DND-41 (cell line): ENCODE results near the gene OXGR1.

ENCODE experiments used
- ATAC-seq: fragments of 200-7000 bp; cut with Tn5 transposase; 3 replicates; pipeline ENCODE4 v1.9.1; 2021; ENCODE audit warnings: low read depth; ENCODE audit not compliant: insufficient read depth
- DNase-seq: peaks from one replicate; pipeline ENCODE4 v3.0.0-alpha.2; 2020
- H2AFZ ChIP-seq: 2 replicates; pipeline ENCODE4 v1.6.0; 2012; ENCODE audit warnings: low read depth, low read length
- H3K27ac ChIP-seq: 2 replicates; pipeline ENCODE4 v1.5.1; 2012; ENCODE audit warnings: low read length, inconsistent platforms
- H3K27me3 ChIP-seq: fragments of 200-600 bp; sonication (generic); 2 replicates; pipeline ENCODE4 v1.6.0; 2012; ENCODE audit warnings: low read length, mild to moderate bottlenecking, inconsistent platforms; ENCODE audit not compliant: insufficient read depth, poor library complexity
- H3K36me3 ChIP-seq: 2 replicates; pipeline ENCODE4 v1.5.1; 2012; ENCODE audit warnings: low read length, inconsistent platforms; ENCODE audit not compliant: insufficient read depth
- H3K4me1 ChIP-seq: 2 replicates; pipeline ENCODE4 v1.5.1; 2012; ENCODE audit warnings: mild to moderate bottlenecking, low read length; ENCODE audit not compliant: insufficient read depth
- H3K4me2 ChIP-seq: 2 replicates; pipeline ENCODE4 v1.6.0; 2012; ENCODE audit warnings: mild to moderate bottlenecking, moderate library complexity, low read length, inconsistent platforms; ENCODE audit not compliant: insufficient read depth
- H3K4me3 ChIP-seq, 2 experiments: fragments of 200-600 bp in 1 of 2; shearing (Covaris generic) in 1 of 2; 2 replicates each; pipeline ENCODE4 v1.5.1; 2012 to 2016; ENCODE audit warnings: inconsistent platforms in 2 of 2, low read length in 2 of 2, mild to moderate bottlenecking in 2 of 2, low read depth in 1 of 2, moderate library complexity in 1 of 2
- H3K79me2 ChIP-seq: 2 replicates; pipeline ENCODE4 v1.6.0; 2012; ENCODE audit warnings: low read length, inconsistent platforms; ENCODE audit not compliant: insufficient read depth
- H3K9ac ChIP-seq: 2 replicates; pipeline ENCODE4 v1.6.0; 2012; ENCODE audit warnings: low read depth, mild to moderate bottlenecking, inconsistent platforms, low read length, moderate library complexity
- H3K9me3 ChIP-seq: 2 replicates; pipeline ENCODE4 v1.5.1; 2012; ENCODE audit warnings: low read length, moderate library complexity, mild to moderate bottlenecking, inconsistent platforms; ENCODE audit not compliant: insufficient read depth, severe bottlenecking
- H4K20me1 ChIP-seq: 2 replicates; pipeline ENCODE4 v1.6.0; 2012; ENCODE audit warnings: low read length; ENCODE audit not compliant: insufficient read depth
- EZH2 ChIP-seq: IDR thresholded peaks from 3 replicates; pipeline ENCODE4 v1.6.1; 2012; ENCODE audit warnings: borderline replicate concordance, low read depth, mild to moderate bottlenecking, moderate library complexity, low read length, inconsistent platforms; ENCODE audit not compliant: severe bottlenecking
- TF ChIP-seq, protein P1 (sequence below): IDR thresholded peaks from 2 replicates; pipeline ENCODE4 v1.5.1; 2012; ENCODE audit warnings: borderline replicate concordance, low read length, moderate library complexity, mild to moderate bottlenecking; ENCODE audit not compliant: poor library complexity, severe bottlenecking; ENCODE audit errors: extremely low read depth

The OXGR1 gene

DNA sequence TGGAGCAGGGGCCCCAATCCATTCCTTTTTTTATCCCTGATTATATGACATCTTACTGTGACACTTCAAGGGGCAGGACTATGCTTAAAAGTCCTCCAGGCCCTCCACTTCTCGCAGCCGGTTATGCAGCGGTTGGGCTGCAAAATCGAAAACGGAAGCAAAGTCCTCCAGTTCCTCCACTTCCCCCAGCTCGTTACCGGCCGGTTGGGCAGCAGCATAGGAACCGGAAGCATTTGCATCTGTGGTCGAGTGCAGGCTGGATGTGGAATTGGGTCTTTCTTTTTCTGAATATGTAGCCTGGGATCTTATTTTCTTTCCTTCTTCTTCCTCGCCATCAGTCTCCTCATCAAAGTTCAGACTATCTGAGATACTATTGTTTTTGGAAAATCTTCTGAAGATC is 46.1 kb downstream of the OXGR1 start:
- no peaks in the 10 kb centered on the region for H3K4me1 ChIP-seq
- H3K4me3 ChIP-seq = no peak overlapping the region
- no peak for ATAC-seq
- no peak overlapping the region for H3K27ac ChIP-seq
- no peak for DNase-seq
- no peak overlapping the region for H2AFZ ChIP-seq
- H3K4me2 ChIP-seq = no peak overlapping the region
- no peaks in the 10 kb centered on the region for H3K36me3 ChIP-seq
- no peak overlapping the region for H3K9ac ChIP-seq
- H4K20me1 ChIP-seq = no peaks in the 10 kb centered on the region
- no peaks in the 10 kb centered on the region for H3K27me3 ChIP-seq
- no peaks in the 10 kb centered on the region for H3K79me2 ChIP-seq
- H3K9me3 ChIP-seq = no peaks in the 10 kb centered on the region
- TF ChIP-seq EZH2 = no peak
- TF ChIP-seq, protein P1, sequence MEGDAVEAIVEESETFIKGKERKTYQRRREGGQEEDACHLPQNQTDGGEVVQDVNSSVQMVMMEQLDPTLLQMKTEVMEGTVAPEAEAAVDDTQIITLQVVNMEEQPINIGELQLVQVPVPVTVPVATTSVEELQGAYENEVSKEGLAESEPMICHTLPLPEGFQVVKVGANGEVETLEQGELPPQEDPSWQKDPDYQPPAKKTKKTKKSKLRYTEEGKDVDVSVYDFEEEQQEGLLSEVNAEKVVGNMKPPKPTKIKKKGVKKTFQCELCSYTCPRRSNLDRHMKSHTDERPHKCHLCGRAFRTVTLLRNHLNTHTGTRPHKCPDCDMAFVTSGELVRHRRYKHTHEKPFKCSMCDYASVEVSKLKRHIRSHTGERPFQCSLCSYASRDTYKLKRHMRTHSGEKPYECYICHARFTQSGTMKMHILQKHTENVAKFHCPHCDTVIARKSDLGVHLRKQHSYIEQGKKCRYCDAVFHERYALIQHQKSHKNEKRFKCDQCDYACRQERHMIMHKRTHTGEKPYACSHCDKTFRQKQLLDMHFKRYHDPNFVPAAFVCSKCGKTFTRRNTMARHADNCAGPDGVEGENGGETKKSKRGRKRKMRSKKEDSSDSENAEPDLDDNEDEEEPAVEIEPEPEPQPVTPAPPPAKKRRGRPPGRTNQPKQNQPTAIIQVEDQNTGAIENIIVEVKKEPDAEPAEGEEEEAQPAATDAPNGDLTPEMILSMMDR = no peak

DNA sequence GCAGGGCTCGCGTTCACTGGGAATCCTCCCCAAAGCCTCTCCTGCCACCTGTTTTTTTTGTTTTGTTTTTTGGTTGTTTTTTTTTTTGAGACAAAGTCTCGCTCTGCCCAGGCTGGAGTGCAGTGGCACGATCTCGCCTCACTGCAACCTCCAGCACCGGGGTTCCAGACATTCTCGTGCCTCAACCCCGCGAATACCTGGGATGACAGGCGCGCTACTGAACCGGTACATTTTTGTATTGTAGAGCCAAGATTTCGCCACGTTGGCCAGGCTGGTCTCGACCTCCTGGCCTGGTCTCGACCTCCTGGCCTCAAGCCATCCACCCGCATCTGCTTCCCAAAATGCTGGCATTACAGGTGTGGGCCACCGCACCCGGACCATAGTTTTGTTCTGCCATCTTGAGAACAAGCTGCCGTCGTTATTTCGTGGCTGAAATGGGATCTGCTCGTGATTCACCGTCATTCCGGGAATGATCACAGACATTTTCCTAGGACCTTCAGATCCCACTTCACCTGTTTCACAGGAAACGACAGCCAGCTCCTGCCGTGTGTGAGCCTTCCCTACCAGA is 46.8 kb downstream of the OXGR1 start:
- H2AFZ ChIP-seq = no peak overlapping the region
- no peaks in the 10 kb centered on the region for H3K79me2 ChIP-seq

DNA sequence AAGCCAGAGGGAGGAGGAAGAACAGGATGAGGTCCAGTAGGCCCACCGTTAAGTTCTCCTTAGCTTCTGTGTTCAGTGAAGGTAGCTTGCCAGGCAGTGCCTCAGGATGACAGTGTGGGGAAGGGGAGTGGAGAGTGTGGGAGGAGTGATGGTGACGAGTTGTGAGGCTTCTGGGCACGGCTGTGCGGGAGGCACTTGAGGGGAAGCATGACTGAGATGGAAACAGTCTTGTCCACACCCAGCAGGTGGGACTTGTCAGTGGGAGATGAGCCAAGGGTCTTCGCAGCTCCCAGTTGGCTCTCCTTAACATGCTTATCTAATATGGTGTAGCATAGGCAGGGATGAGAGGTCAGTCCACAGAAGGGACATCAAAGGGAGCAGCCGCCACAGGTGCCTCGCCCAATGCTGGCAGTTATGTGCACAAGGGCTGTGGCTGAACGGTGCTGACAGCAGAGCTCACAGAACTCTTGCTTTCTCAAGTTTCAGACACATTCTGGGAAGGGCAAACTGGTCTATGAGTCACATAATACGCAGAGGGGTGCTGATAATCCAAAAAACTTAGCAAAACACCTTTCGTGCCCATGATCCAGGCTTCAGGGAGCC is 47.5 kb downstream of the OXGR1 start:
- no peak overlapping the region for H2AFZ ChIP-seq
- no peaks in the 10 kb centered on the region for H4K20me1 ChIP-seq
- H3K9me3 ChIP-seq = no peaks in the 10 kb centered on the region
- DNase-seq = no peak
- no peaks in the 10 kb centered on the region for H3K4me1 ChIP-seq
- no peak for ATAC-seq
- no peaks in the 10 kb centered on the region for H3K36me3 ChIP-seq
- no peak overlapping the region for H3K4me3 ChIP-seq
- H3K27me3 ChIP-seq = no peaks in the 10 kb centered on the region
- no peaks in the 10 kb centered on the region for H3K79me2 ChIP-seq
- H3K27ac ChIP-seq = no peak overlapping the region
- H3K9ac ChIP-seq = no peak overlapping the region
- TF ChIP-seq, protein P1 = no peak
- TF ChIP-seq EZH2 = no peak
- H3K4me2 ChIP-seq = no peak overlapping the region

More for the DNA sequence above, 46.8 kb downstream of the OXGR1 start:
- Histone ChIP-seq H3K4me3 (no peak overlapping the region), H3K9me3 (no peaks in the 10 kb centered on the region), H3K4me2 (no peak overlapping the region), H3K27ac (no peak overlapping the region), H3K27me3 (no peaks in the 10 kb centered on the region), H3K36me3 (no peaks in the 10 kb centered on the region), H3K9ac (no peak overlapping the region), H4K20me1 (no peaks in the 10 kb centered on the region), H3K4me1 (no peaks in the 10 kb centered on the region)
- no peak for TF ChIP-seq EZH2
- TF ChIP-seq, protein P1 = no peak
- DNase-seq (no peak), ATAC-seq (no peak)

DNA sequence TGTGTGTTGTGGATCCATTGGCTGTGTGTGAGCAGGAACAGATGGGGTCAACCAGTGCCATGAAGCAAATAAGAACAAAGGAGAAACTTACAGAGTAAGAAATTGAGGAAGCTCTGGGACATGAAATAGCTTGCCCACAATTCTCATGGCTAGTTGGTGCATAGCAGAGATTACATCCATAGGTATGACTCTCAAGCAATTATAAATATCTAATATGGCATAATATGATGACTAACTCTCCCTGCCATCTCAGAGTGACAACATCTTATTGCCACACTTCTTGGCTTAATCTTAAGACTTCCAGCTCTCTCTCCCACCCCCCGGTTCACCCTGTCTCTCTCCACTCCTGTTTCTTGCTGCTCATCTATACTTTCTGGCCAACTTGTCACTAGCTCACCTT is 53.3 kb downstream of the OXGR1 start:
- DNase-seq (no peak), ATAC-seq (no peak)
- Histone ChIP-seq H2AFZ (no peak overlapping the region), H3K27ac (no peak overlapping the region), H3K27me3 (no peaks in the 10 kb centered on the region), H3K79me2 (no peaks in the 10 kb centered on the region), H3K4me1 (no peaks in the 10 kb centered on the region), H3K9me3 (no peaks in the 10 kb centered on the region), H4K20me1 (no peaks in the 10 kb centered on the region), H3K36me3 (no peaks in the 10 kb centered on the region), H3K9ac (no peak overlapping the region), H3K4me2 (no peak overlapping the region), H3K4me3 (no peak overlapping the region)
- TF ChIP-seq, protein P1 = no peak
- no peak for TF ChIP-seq EZH2
